A549 (cell line): ENCODE data around the gene CNNM3.

Experiments used
- JUNB ChIP-seq: fragments of >200 bp; sonication (Bioruptor Twin); formaldehyde crosslinking; IDR thresholded peaks from 2 replicates; pipeline ENCODE4 v1.6.1; 2016
- KDM5A ChIP-seq: fragments of 200-600 bp; sonication (generic); IDR thresholded peaks from 2 replicates; pipeline ENCODE4 v1.6.1; 2016; ENCODE audit warnings: antibody characterized with exemption, mild to moderate bottlenecking
- MYC ChIP-seq: IDR thresholded peaks from 2 replicates; pipeline ENCODE4 v1.6.1; 2012; ENCODE audit warnings: mild to moderate bottlenecking, inconsistent platforms, low read length, improper control_type of control experiment, borderline replicate concordance
- POLR2AphosphoS2 ChIP-seq: conservative IDR thresholded peaks from 2 replicates; pipeline ENCODE4 v1.6.1; 2012; ENCODE audit warnings: low read length, improper control_type of control experiment, inconsistent platforms
- SMC3 ChIP-seq: fragments of >200 bp; sonication (Bioruptor Twin); formaldehyde crosslinking; IDR thresholded peaks from 3 replicates; pipeline ENCODE4 v1.6.1; 2018; ENCODE audit warnings: inconsistent platforms
- TP53 ChIP-seq: fragments of 250-450 bp; sonication (Bioruptor Pico); IDR thresholded peaks from 2 replicates; pipeline ENCODE4 v1.5.0; 2021; ENCODE audit warnings: mild to moderate bottlenecking, moderate library complexity
- TF ChIP-seq, protein P1 (sequence below): fragments of >200 bp; sonication (Bioruptor Twin); formaldehyde crosslinking; IDR thresholded peaks from 3 replicates; pipeline ENCODE4 v1.5.1; 2016

GRCh38 chr2:96809951-96810782, 5.9 kb upstream of the CNNM3 start:
- TF ChIP-seq, protein P1, sequence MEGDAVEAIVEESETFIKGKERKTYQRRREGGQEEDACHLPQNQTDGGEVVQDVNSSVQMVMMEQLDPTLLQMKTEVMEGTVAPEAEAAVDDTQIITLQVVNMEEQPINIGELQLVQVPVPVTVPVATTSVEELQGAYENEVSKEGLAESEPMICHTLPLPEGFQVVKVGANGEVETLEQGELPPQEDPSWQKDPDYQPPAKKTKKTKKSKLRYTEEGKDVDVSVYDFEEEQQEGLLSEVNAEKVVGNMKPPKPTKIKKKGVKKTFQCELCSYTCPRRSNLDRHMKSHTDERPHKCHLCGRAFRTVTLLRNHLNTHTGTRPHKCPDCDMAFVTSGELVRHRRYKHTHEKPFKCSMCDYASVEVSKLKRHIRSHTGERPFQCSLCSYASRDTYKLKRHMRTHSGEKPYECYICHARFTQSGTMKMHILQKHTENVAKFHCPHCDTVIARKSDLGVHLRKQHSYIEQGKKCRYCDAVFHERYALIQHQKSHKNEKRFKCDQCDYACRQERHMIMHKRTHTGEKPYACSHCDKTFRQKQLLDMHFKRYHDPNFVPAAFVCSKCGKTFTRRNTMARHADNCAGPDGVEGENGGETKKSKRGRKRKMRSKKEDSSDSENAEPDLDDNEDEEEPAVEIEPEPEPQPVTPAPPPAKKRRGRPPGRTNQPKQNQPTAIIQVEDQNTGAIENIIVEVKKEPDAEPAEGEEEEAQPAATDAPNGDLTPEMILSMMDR, result no peak
- no peak for TF ChIP-seq KDM5A
- TF ChIP-seq POLR2AphosphoS2, result no peak
- TF ChIP-seq TP53 (CRISPR knock-in tag), result no peak
- no peak for TF ChIP-seq JUNB
- TF ChIP-seq MYC, result no peak
- no peak for TF ChIP-seq SMC3
